ENCODE results near the gene CEP250. TPM values are rescaled to one million over a fixed set of nuclear protein-coding genes. Genes with fewer than 3 reads are reported as not detected.

Gene CEP250
- polyA plus RNA-seq (2013, experiment 1 of 2): 7.6 TPM
- polyA plus RNA-seq (2013, experiment 2 of 2): 7.8 TPM

DNA sequence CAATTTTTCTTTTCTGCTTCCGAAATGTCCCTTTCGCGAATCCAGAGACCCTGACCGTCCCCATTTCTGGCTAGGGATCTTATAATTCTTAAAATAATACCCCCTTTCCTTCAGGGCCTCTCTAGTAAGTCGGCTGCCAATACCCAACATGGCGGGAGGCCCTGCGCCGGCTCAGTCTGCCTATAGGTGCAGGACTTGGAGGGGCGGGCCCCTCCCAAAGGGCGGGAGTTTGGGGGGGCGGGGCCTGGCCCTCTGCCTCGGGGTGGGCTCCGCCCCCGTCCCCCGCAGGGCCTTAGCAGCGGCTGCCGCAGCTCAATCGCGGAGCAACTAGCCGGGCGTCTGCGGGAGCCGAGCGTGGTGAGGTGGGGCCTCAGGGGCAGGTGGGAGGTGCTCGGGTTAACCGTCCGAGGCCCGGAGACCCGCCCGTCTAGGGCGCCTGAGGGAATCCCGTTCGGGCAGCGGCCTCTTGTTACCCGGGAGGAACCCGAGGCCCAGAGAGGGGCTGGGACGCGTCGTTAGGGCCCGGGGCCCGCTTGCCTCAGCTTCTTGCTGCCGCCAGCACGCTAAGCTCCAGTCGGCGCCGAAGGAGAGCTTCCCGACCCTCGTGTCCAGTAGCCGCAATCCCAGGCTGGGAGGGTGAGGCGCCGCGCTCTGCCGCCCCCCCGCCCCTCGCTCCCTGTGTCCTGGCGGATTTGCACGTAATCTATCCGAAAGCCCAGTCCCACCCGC, at the start of gene CEP250:
Gene CEP250 (plus strand): TSS at position 718 of the 729 bp plus-strand sequence. CDS start 6,770 bp downstream, outside the sequence.
- H4K8ac ChIP-seq (ENCODE audit: low read depth, low read length): no peak within 1 kb of the TSS
- H3K79me1 ChIP-seq (ENCODE audit: low read length): no peaks in the 10 kb centered on the region
- H3K27me3 ChIP-seq (ENCODE audit: insufficient read depth, low read length, poor library complexity): no peaks in the 10 kb centered on the region
- no peaks in the 10 kb centered on the region for H3K4me1 ChIP-seq (ENCODE audit: control insufficient read depth, low read depth, low read length)
- H3K79me2 ChIP-seq (ENCODE audit: control insufficient read depth, insufficient read depth, low read length): no peaks in the 10 kb centered on the region
- peak within 1 kb of the TSS; percentile 93 for H3K18ac ChIP-seq (ENCODE audit: low read length)
- peak within 1 kb of the TSS; percentile 89 for H3K4ac ChIP-seq (ENCODE audit: low read depth, low read length)
- H3K4me3 ChIP-seq (ENCODE audit: low read length): peak within 1 kb of the TSS; percentile 67
- H2BK15ac ChIP-seq (replicated peaks; ENCODE audit: low read depth): no peak within 1 kb of the TSS
- H3K9ac ChIP-seq (ENCODE audit: low read length): peak within 1 kb of the TSS; percentile 78
- no peak within 1 kb of the TSS for H2BK5ac ChIP-seq (ENCODE audit: low read length)
- peak within 1 kb of the TSS; percentile 72 for H4K5ac ChIP-seq (ENCODE audit: low read length)
- H3K4me2 ChIP-seq (ENCODE audit: low read length): peak within 1 kb of the TSS; percentile 74
- H3K36me3 ChIP-seq (ENCODE audit: control insufficient read depth, insufficient read depth, low read length): no peaks in the 10 kb centered on the region
- no peak within 1 kb of the TSS for H2BK120ac ChIP-seq (ENCODE audit: low read depth, low read length)
- H3K56ac ChIP-seq (ENCODE audit: low read length): peak within 1 kb of the TSS; percentile 87
- H3K23ac ChIP-seq (ENCODE audit: low read length): no peak within 1 kb of the TSS
- no CpG with 5 or more reads among the region's 59 CpGs for WGBS (ENCODE audit: extremely low coverage, insufficient coverage, low lambda C conversion rate)
- H2AK5ac ChIP-seq (ENCODE audit: low read length): no peak within 1 kb of the TSS
- DNase-seq: peak; percentile 99
- peak within 1 kb of the TSS; percentile 93 for H3K27ac ChIP-seq (ENCODE audit: low read depth, low read length)

GRCh38 chr20:35405775-35406174, 49.6 kb upstream of the CEP250 start:
- H3K79me1 ChIP-seq (ENCODE audit: low read length): peaks cover 7% of the 10 kb centered on the region
- WGBS (ENCODE audit: extremely low coverage, insufficient coverage, low lambda C conversion rate): no CpG with 5 or more reads among the region's 3 CpGs
- H3K23ac ChIP-seq (ENCODE audit: low read length): no peak overlapping the region
- no peak overlapping the region for H3K18ac ChIP-seq (ENCODE audit: low read length)
- no peak for DNase-seq
- no peak overlapping the region for H4K5ac ChIP-seq (ENCODE audit: low read length)
- no peaks in the 10 kb centered on the region for H3K27me3 ChIP-seq (ENCODE audit: insufficient read depth, low read length, poor library complexity)
- no peak overlapping the region for H2BK120ac ChIP-seq (ENCODE audit: low read depth, low read length)
- no peak overlapping the region for H3K4me3 ChIP-seq (ENCODE audit: low read length)
- H2BK5ac ChIP-seq (ENCODE audit: low read length): no peak overlapping the region
- H2BK15ac ChIP-seq (replicated peaks; ENCODE audit: low read depth): no peak overlapping the region
- H3K4me1 ChIP-seq (ENCODE audit: control insufficient read depth, low read depth, low read length): no peaks in the 10 kb centered on the region
- no peak overlapping the region for H3K4me2 ChIP-seq (ENCODE audit: low read length)
- H3K79me2 ChIP-seq (ENCODE audit: control insufficient read depth, insufficient read depth, low read length): peaks cover 3% of the 10 kb centered on the region
- no peak overlapping the region for H3K9ac ChIP-seq (ENCODE audit: low read length)
- H3K4ac ChIP-seq (ENCODE audit: low read depth, low read length): no peak overlapping the region
- no peak overlapping the region for H4K8ac ChIP-seq (ENCODE audit: low read depth, low read length)
- H3K36me3 ChIP-seq (ENCODE audit: control insufficient read depth, insufficient read depth, low read length): no peaks in the 10 kb centered on the region
- no peak overlapping the region for H3K56ac ChIP-seq (ENCODE audit: low read length)
- H2AK5ac ChIP-seq (ENCODE audit: low read length): no peak overlapping the region
- no peak overlapping the region for H3K27ac ChIP-seq (ENCODE audit: low read depth, low read length)

GRCh38 chr20:35408270-35408669, 47.1 kb upstream of the CEP250 start:
- no peak overlapping the region for H3K4me2 ChIP-seq (ENCODE audit: low read length)

DNA sequence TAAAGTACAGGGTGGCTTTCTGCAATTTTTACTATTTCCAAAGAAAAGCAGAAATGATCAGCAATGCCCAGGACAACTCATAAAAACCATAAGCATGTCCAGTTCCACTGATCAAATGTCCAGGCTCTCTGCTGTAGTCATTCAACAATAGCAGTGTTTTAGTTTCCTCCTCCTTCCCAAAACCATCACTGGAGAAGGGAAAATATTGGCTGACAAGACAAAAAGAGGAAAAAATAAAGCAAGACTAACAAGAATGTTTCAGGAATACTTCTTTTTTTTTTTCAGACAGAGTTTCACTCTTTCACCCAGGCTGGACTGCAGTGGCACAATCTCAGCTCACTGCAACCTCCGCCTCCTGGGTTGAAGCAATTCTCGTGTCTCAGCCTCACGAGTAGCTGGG, 45.9 kb upstream of the CEP250 start:
- DNase-seq: no peak
- Histone ChIP-seq H3K23ac (ENCODE audit: low read length) (no peak overlapping the region), H3K56ac (ENCODE audit: low read length) (no peak overlapping the region), H3K18ac (ENCODE audit: low read length) (no peak overlapping the region), H3K4me3 (ENCODE audit: low read length) (no peak overlapping the region), H2BK15ac (replicated peaks; ENCODE audit: low read depth) (no peak overlapping the region), H2AK5ac (ENCODE audit: low read length) (no peak overlapping the region), H3K4me2 (ENCODE audit: low read length) (no peak overlapping the region), H3K27ac (ENCODE audit: low read depth, low read length) (no peak overlapping the region), H3K79me1 (ENCODE audit: low read length) (peaks cover 8% of the 10 kb centered on the region), H4K8ac (ENCODE audit: low read depth, low read length) (no peak overlapping the region), H3K27me3 (ENCODE audit: insufficient read depth, low read length, poor library complexity) (no peaks in the 10 kb centered on the region), H3K4me1 (ENCODE audit: control insufficient read depth, low read depth, low read length) (no peaks in the 10 kb centered on the region), H3K79me2 (ENCODE audit: control insufficient read depth, insufficient read depth, low read length) (peaks cover 8% of the 10 kb centered on the region), H2BK5ac (ENCODE audit: low read length) (no peak overlapping the region), H3K36me3 (ENCODE audit: control insufficient read depth, insufficient read depth, low read length) (no peaks in the 10 kb centered on the region), H2BK120ac (ENCODE audit: low read depth, low read length) (no peak overlapping the region), H3K9ac (ENCODE audit: low read length) (no peak overlapping the region), H3K4ac (ENCODE audit: low read depth, low read length) (no peak overlapping the region), H4K5ac (ENCODE audit: low read length) (no peak overlapping the region)
- WGBS (ENCODE audit: extremely low coverage, insufficient coverage, low lambda C conversion rate): no CpG with 5 or more reads among the region's 3 CpGs

More at GRCh38 chr20:35408270-35408669, 47.1 kb upstream of the CEP250 start:
- H3K79me2 ChIP-seq (ENCODE audit: control insufficient read depth, insufficient read depth, low read length): peaks cover 8% of the 10 kb centered on the region
- peaks cover 9% of the 10 kb centered on the region for H3K79me1 ChIP-seq (ENCODE audit: low read length)
- no peak overlapping the region for H3K23ac ChIP-seq (ENCODE audit: low read length)
- no peak overlapping the region for H2BK120ac ChIP-seq (ENCODE audit: low read depth, low read length)
- H3K4me3 ChIP-seq (ENCODE audit: low read length): no peak overlapping the region
- no CpG with 5 or more reads among the region's 3 CpGs for WGBS (ENCODE audit: extremely low coverage, insufficient coverage, low lambda C conversion rate)
- DNase-seq: no peak
- no peak overlapping the region for H3K18ac ChIP-seq (ENCODE audit: low read length)
- no peak overlapping the region for H4K8ac ChIP-seq (ENCODE audit: low read depth, low read length)
- no peak overlapping the region for H2BK15ac ChIP-seq (replicated peaks; ENCODE audit: low read depth)
- no peaks in the 10 kb centered on the region for H3K4me1 ChIP-seq (ENCODE audit: control insufficient read depth, low read depth, low read length)
- no peak overlapping the region for H2BK5ac ChIP-seq (ENCODE audit: low read length)
- no peak overlapping the region for H3K27ac ChIP-seq (ENCODE audit: low read depth, low read length)
- no peak overlapping the region for H3K4ac ChIP-seq (ENCODE audit: low read depth, low read length)
- no peak overlapping the region for H3K56ac ChIP-seq (ENCODE audit: low read length)
- H3K36me3 ChIP-seq (ENCODE audit: control insufficient read depth, insufficient read depth, low read length): no peaks in the 10 kb centered on the region
- no peak overlapping the region for H3K9ac ChIP-seq (ENCODE audit: low read length)
- no peak overlapping the region for H4K5ac ChIP-seq (ENCODE audit: low read length)
- H3K27me3 ChIP-seq (ENCODE audit: insufficient read depth, low read length, poor library complexity): no peaks in the 10 kb centered on the region
- no peak overlapping the region for H2AK5ac ChIP-seq (ENCODE audit: low read length)

- no peak overlapping the region for H4K8ac ChIP-seq (ENCODE audit: low read depth, low read length)
- no peak overlapping the region for H3K4ac ChIP-seq (ENCODE audit: low read depth, low read length)
- WGBS (ENCODE audit: extremely low coverage, insufficient coverage, low lambda C conversion rate): no CpG with 5 or more reads among the region's 6 CpGs
- H3K27ac ChIP-seq (ENCODE audit: low read depth, low read length): no peak overlapping the region
- no peak overlapping the region for H2BK5ac ChIP-seq (ENCODE audit: low read length)
- H3K79me2 ChIP-seq (ENCODE audit: control insufficient read depth, insufficient read depth, low read length): peaks cover 6% of the 10 kb centered on the region
- H3K56ac ChIP-seq (ENCODE audit: low read length): no peak overlapping the region
- no peaks in the 10 kb centered on the region for H3K4me1 ChIP-seq (ENCODE audit: control insufficient read depth, low read depth, low read length)
- H3K4me3 ChIP-seq (ENCODE audit: low read length): no peak overlapping the region
- H3K27me3 ChIP-seq (ENCODE audit: insufficient read depth, low read length, poor library complexity): no peaks in the 10 kb centered on the region
- no peak for DNase-seq
- no peak overlapping the region for H3K18ac ChIP-seq (ENCODE audit: low read length)
- H2BK15ac ChIP-seq (replicated peaks; ENCODE audit: low read depth): no peak overlapping the region
- no peak overlapping the region for H4K5ac ChIP-seq (ENCODE audit: low read length)
- H3K79me1 ChIP-seq (ENCODE audit: low read length): peaks cover 6% of the 10 kb centered on the region
- H3K4me2 ChIP-seq (ENCODE audit: low read length): no peak overlapping the region
- H3K9ac ChIP-seq (ENCODE audit: low read length): no peak overlapping the region
- H2AK5ac ChIP-seq (ENCODE audit: low read length): no peak overlapping the region
- H3K36me3 ChIP-seq (ENCODE audit: control insufficient read depth, insufficient read depth, low read length): no peaks in the 10 kb centered on the region
- no peak overlapping the region for H2BK120ac ChIP-seq (ENCODE audit: low read depth, low read length)
- no peak overlapping the region for H3K23ac ChIP-seq (ENCODE audit: low read length)
These were observed 44.8 kb upstream of the CEP250 start for GRCh38 chr20:35410613-35411012.

DNA sequence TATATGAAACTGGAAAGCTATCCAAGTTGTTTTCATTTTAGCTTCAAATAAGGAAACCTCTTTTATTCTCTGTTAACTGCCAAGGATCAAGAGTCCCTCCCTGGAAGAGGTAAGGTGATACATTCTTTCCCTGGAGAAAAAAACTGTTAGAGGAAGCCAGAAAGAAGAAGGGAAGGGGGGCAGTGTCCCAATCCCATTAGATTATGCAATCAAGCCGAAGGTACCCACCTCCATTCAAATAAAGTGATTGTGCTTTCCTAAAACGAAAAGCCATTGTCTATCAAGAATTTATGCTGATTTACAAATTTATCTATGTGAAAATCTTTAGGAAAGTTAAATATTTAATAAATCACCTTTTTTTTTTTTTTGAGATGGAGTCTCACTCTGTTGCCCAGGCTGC, 34.1 kb upstream of the CEP250 start:
- no peak overlapping the region for H3K56ac ChIP-seq (ENCODE audit: low read length)
- H3K4me1 ChIP-seq (ENCODE audit: control insufficient read depth, low read depth, low read length): no peaks in the 10 kb centered on the region
- no peak overlapping the region for H3K4ac ChIP-seq (ENCODE audit: low read depth, low read length)
- no peak overlapping the region for H3K23ac ChIP-seq (ENCODE audit: low read length)
- no peak overlapping the region for H2BK15ac ChIP-seq (replicated peaks; ENCODE audit: low read depth)
- no peak overlapping the region for H2BK5ac ChIP-seq (ENCODE audit: low read length)
- H3K79me2 ChIP-seq (ENCODE audit: control insufficient read depth, insufficient read depth, low read length): no peaks in the 10 kb centered on the region
- no CpG with 5 or more reads among the region's 2 CpGs for WGBS (ENCODE audit: extremely low coverage, insufficient coverage, low lambda C conversion rate)
- H3K36me3 ChIP-seq (ENCODE audit: control insufficient read depth, insufficient read depth, low read length): no peaks in the 10 kb centered on the region
- no peak overlapping the region for H3K4me3 ChIP-seq (ENCODE audit: low read length)
- no peak for DNase-seq
- no peak overlapping the region for H3K4me2 ChIP-seq (ENCODE audit: low read length)
- H2BK120ac ChIP-seq (ENCODE audit: low read depth, low read length): no peak overlapping the region
- no peaks in the 10 kb centered on the region for H3K79me1 ChIP-seq (ENCODE audit: low read length)
- no peak overlapping the region for H3K18ac ChIP-seq (ENCODE audit: low read length)
- no peak overlapping the region for H4K5ac ChIP-seq (ENCODE audit: low read length)
- no peak overlapping the region for H3K9ac ChIP-seq (ENCODE audit: low read length)
- H3K27ac ChIP-seq (ENCODE audit: low read depth, low read length): no peak overlapping the region
- no peak overlapping the region for H4K8ac ChIP-seq (ENCODE audit: low read depth, low read length)
- no peak overlapping the region for H2AK5ac ChIP-seq (ENCODE audit: low read length)
- H3K27me3 ChIP-seq (ENCODE audit: insufficient read depth, low read length, poor library complexity): no peaks in the 10 kb centered on the region

Measured in mesendoderm (in vitro differentiated cells).